ENCODE data around the gene TESK1. TPM values are rescaled to one million over a fixed set of nuclear protein-coding genes. Genes with fewer than 3 reads are reported as not detected.

TESK1 gene
- total RNA-seq, 3 donors from 2014 or later = 26.5 to 50.4 (median 33.8) TPM

- no peak overlapping the region for H3K27ac ChIP-seq
- TF ChIP-seq POLR2AphosphoS5 (IDR thresholded peaks at IDR 0.05) (no peak), POLR2A (IDR thresholded peaks at IDR 0.05) (no peak), CTCF (IDR thresholded peaks at IDR 0.05) (no peak)
- no peak overlapping the region for H3K4me3 ChIP-seq
- H3K4me1 ChIP-seq = no peaks in the 10 kb centered on the region
- H3K36me3 ChIP-seq = no peaks in the 10 kb centered on the region
- H3K9me3 ChIP-seq = no peaks in the 10 kb centered on the region
- intact Hi-C loops (cut with DNase I; ENCODE audit: low total_unique reads) = loop anchor here (5.0 kb wide), 1 partner anchor 46 kb away; the partner anchor contains the start of gene TESK1
- DNase-seq (ENCODE audit: low spot score in 2 of 2) = no peak
- no peaks in the 10 kb centered on the region for H3K27me3 ChIP-seq
Observed at GRCh38 chr9:35652829-35653209, 47.8 kb downstream of the TESK1 start.

GRCh38 chr9:35653611-35654010, 48.5 kb downstream of the TESK1 start:
- intact Hi-C loops (cut with DNase I; ENCODE audit: low total_unique reads) = loop anchor here (5.0 kb wide), 1 partner anchor 46 kb away; the partner anchor contains the start of gene TESK1
- Histone ChIP-seq H3K4me1 (no peaks in the 10 kb centered on the region), H3K9me3 (no peaks in the 10 kb centered on the region), H3K36me3 (no peaks in the 10 kb centered on the region), H3K4me3 (no peak overlapping the region), H3K27ac (no peak overlapping the region), H3K27me3 (no peaks in the 10 kb centered on the region)
- TF ChIP-seq POLR2AphosphoS5 (IDR thresholded peaks at IDR 0.05) (no peak), CTCF (IDR thresholded peaks at IDR 0.05) (no peak), POLR2A (IDR thresholded peaks at IDR 0.05) (no peak)
- no peak for DNase-seq (ENCODE audit: low spot score in 2 of 2)

GRCh38 chr9:35656348-35656747, 51.3 kb downstream of the TESK1 start:
- intact Hi-C loops (cut with DNase I; ENCODE audit: low total_unique reads) = loop anchor here (5.0 kb wide), 1 partner anchor 176 kb away; no protein-coding TSS in a partner anchor
- Histone ChIP-seq H3K4me1 (no peaks in the 10 kb centered on the region), H3K9me3 (no peaks in the 10 kb centered on the region), H3K27ac (peak overlapping the region in 1 of 2 donors; percentile 98), H3K36me3 (no peaks in the 10 kb centered on the region), H3K27me3 (no peaks in the 10 kb centered on the region), H3K4me3 (no peak overlapping the region)
- no peak for TF ChIP-seq POLR2A (IDR thresholded peaks at IDR 0.05)
- no peak for TF ChIP-seq CTCF (IDR thresholded peaks at IDR 0.05)
- no peak for TF ChIP-seq POLR2AphosphoS5 (IDR thresholded peaks at IDR 0.05)
- DNase-seq (ENCODE audit: low spot score in 2 of 2) = no peak

GRCh38 chr9:35656831-35657545, 51.9 kb downstream of the TESK1 start:
- H3K4me3 ChIP-seq = peak overlapping the region; percentile 89 to 96 (median 92)
- intact Hi-C loops (cut with DNase I; ENCODE audit: low total_unique reads) = loop anchor here (5.0 kb wide), 1 partner anchor 175 kb away; no protein-coding TSS in a partner anchor
- DNase-seq (ENCODE audit: low spot score in 2 of 2) = peak in 1 of 2 donors; percentile 53

GRCh38 chr9:35657546-35658136, 52.6 kb downstream of the TESK1 start, which contains the start of gene RMRP:
Gene RMRP, minus strand, starts transcription at chr9:35658019.
- TF ChIP-seq POLR2AphosphoS5 (IDR thresholded peaks at IDR 0.05) = peak; percentile 64 to 97 (median 88)
- TF ChIP-seq POLR2A (IDR thresholded peaks at IDR 0.05) = peak; percentile 36
- TF ChIP-seq CTCF (IDR thresholded peaks at IDR 0.05) = peak; percentile 46 to 65 (median 56)
- peak within 1 kb of the TSS; percentile 98 for H3K27ac ChIP-seq
- intact Hi-C loops (cut with DNase I; ENCODE audit: low total_unique reads) = loop anchor here (5.0 kb wide), 1 partner anchor 175 kb away; no protein-coding TSS in a partner anchor
- H3K36me3 ChIP-seq = no peaks in the 10 kb centered on the region
- peak; percentile 94 to 98 for DNase-seq (ENCODE audit: low spot score in 2 of 2)
- H3K4me3 ChIP-seq = peak within 1 kb of the TSS; percentile 89 to 96 (median 92)
- H3K4me1 ChIP-seq = no peaks in the 10 kb centered on the region
- H3K27me3 ChIP-seq = no peaks in the 10 kb centered on the region
- H3K9me3 ChIP-seq = no peaks in the 10 kb centered on the region

More at GRCh38 chr9:35656831-35657545, 51.9 kb downstream of the TESK1 start:
- Histone ChIP-seq H3K36me3 (no peaks in the 10 kb centered on the region), H3K27me3 (no peaks in the 10 kb centered on the region), H3K27ac (peak overlapping the region; percentile 98), H3K4me1 (no peaks in the 10 kb centered on the region), H3K9me3 (no peaks in the 10 kb centered on the region)
- no peak for TF ChIP-seq POLR2A (IDR thresholded peaks at IDR 0.05)
- TF ChIP-seq POLR2AphosphoS5 (IDR thresholded peaks at IDR 0.05) = no peak

Data from breast epithelium (tissue), 4 donors.